Kidney (tissue), 14 donors: ENCODE measurements around the gene NT5DC3. TPM values are rescaled to one million over a fixed set of nuclear protein-coding genes. Genes with fewer than 3 reads are reported as not detected.

ENCODE experiments used
- DNase-seq, 5 donors: peaks; one replicate each; pipeline ENCODE4 v3.0.0-alpha.2; 2013 to 2020
- FAIRE-seq: peaks from 2 replicates; lab custom pipeline; 2012; peaks lifted over from hg19 to GRCh38; lab: Jason Lieb, UNC
- H3K27ac ChIP-seq, 2 donors: one replicate each; pipeline ENCODE4 v1.7.0; 2013; ENCODE audit warnings: low read depth in 2 of 2, low read length in 2 of 2, inconsistent platforms in 1 of 2
- H3K27me3 ChIP-seq: one replicate; pipeline ENCODE4 v1.7.1; 2013; ENCODE audit warnings: low read length, inconsistent platforms; ENCODE audit not compliant: control insufficient read depth, insufficient read depth
- H3K36me3 ChIP-seq, 3 donors: one replicate each; pipeline versions ENCODE4 v1.7.0 to v1.7.1; 2013; ENCODE audit warnings: low read length in 3 of 3, control low read depth in 1 of 3, inconsistent platforms in 1 of 3; ENCODE audit not compliant: insufficient read depth in 3 of 3, control insufficient read depth in 2 of 3
- H3K4me1 ChIP-seq, 3 donors: one replicate each; pipeline versions ENCODE4 v1.7.0 to v1.7.1; 2013; ENCODE audit warnings: low read length in 3 of 3, inconsistent platforms in 1 of 3, low read depth in 1 of 3; ENCODE audit not compliant: control insufficient read depth in 2 of 3, insufficient read depth in 2 of 3
- H3K4me3 ChIP-seq, 3 donors: one replicate each; pipeline versions ENCODE4 v1.7.0 to v1.8.1; 2013; ENCODE audit warnings: low read length in 3 of 3, control low read depth in 1 of 3, inconsistent platforms in 1 of 3
- H3K9ac ChIP-seq, 3 donors: one replicate each; pipeline versions ENCODE4 v1.7.0 to v1.7.1; 2013; ENCODE audit warnings: low read length in 3 of 3, control low read depth in 1 of 3, inconsistent platforms in 1 of 3
- H3K9me3 ChIP-seq, 3 donors: one replicate each; pipeline versions ENCODE4 v1.7.0 to v1.7.1; 2013; ENCODE audit warnings: low read length in 3 of 3, control low read depth in 1 of 3, inconsistent platforms in 1 of 3; ENCODE audit not compliant: control insufficient read depth in 2 of 3, insufficient read depth in 1 of 3
- CTCF ChIP-seq: IDR thresholded peaks from 3 replicates; pipeline ENCODE4 v1.5.1; 2012; ENCODE audit warnings: mild to moderate bottlenecking, moderate library complexity, borderline replicate concordance; ENCODE audit not compliant: insufficient read depth; ENCODE audit errors: extremely low read depth
- intact Hi-C: fragments of 100-400 bp; cut with DNase I; formaldehyde crosslinking; loops from one replicate; pipeline ENCODE4 v1.11.1; 2022
- polyA plus RNA-seq: library from polyadenylated mRNA; stranded (reverse); fragments of 350-450 nt; fragmentation: Illumina TruSeq; extraction: RNeasy Lipid Tissue Mini Kit (QIAGEN cat#74804); gene quantifications from one replicate; pipeline ENCODE4 v1.2.3, GENCODE V29; 2014; ENCODE audit warnings: low read depth, low replicate concordance; ENCODE audit not compliant: insufficient read depth
- total RNA-seq: library from RNA; stranded (reverse); fragmentation: NEBNext Ultra II Directional; extraction: Animal tissue kit (Norgen Biotek cat#: 25700); gene quantifications from one replicate; pipeline ENCODE4 v1.2.1, GENCODE V29; 2021
- donor health status: control.
- donor health status: control.
- donor health status: control.
- donor health status: control.
- donor health status: control.
- donor health status: DM: yes; HTN: yes; CAD: no.
- donor health status: Normal renal cell carcinoma (clear cell type).

The NT5DC3 gene
- total and polyA plus RNA-seq, 2 donors from 2014 or later, result 1.1 to 7.8 TPM

- no peak overlapping the region for H3K27ac ChIP-seq
- no peaks in the 10 kb centered on the region for H3K36me3 ChIP-seq
- FAIRE-seq, result no peak
- no peak overlapping the region for H3K9ac ChIP-seq
- H3K9me3 ChIP-seq, result peaks cover 0 to 7% (median 0%) of the 10 kb centered on the region in 3 donors
- TF ChIP-seq CTCF, result no peak
- intact Hi-C loops, result no loop called here
- no peak overlapping the region for H3K4me3 ChIP-seq
- no peaks in the 10 kb centered on the region for H3K4me1 ChIP-seq
- DNase-seq, result no peak
- no peaks in the 10 kb centered on the region for H3K27me3 ChIP-seq
These were observed 21.7 kb downstream of the NT5DC3 start for GRCh38 chr12:103819312-103819711.

GRCh38 chr12:103817791-103818190 is 23.2 kb downstream of the NT5DC3 start:
- no peak for TF ChIP-seq CTCF
- FAIRE-seq (no peak), DNase-seq (no peak)
- Histone ChIP-seq H3K9me3 (peaks cover 0 to 7% (median 0%) of the 10 kb centered on the region in 3 donors), H3K4me1 (no peaks in the 10 kb centered on the region), H3K4me3 (no peak overlapping the region), H3K27ac (no peak overlapping the region), H3K36me3 (no peaks in the 10 kb centered on the region), H3K27me3 (no peaks in the 10 kb centered on the region), H3K9ac (no peak overlapping the region)
- intact Hi-C loops, result no loop called here

- Histone ChIP-seq H3K36me3 (no peaks in the 10 kb centered on the region), H3K4me1 (no peaks in the 10 kb centered on the region), H3K27me3 (no peaks in the 10 kb centered on the region), H3K27ac (no peak overlapping the region), H3K9ac (no peak overlapping the region), H3K4me3 (no peak overlapping the region), H3K9me3 (peaks cover 0 to 7% (median 0%) of the 10 kb centered on the region in 3 donors)
- no peak for TF ChIP-seq CTCF
- FAIRE-seq, result no peak
- intact Hi-C loops, result no loop called here
- no peak for DNase-seq
These were observed 24.4 kb downstream of the NT5DC3 start for GRCh38 chr12:103816663-103817062.

GRCh38 chr12:103814436-103814835 is 26.6 kb downstream of the NT5DC3 start:
- intact Hi-C loops, result no loop called here

More at GRCh38 chr12:103814436-103814835, 26.6 kb downstream of the NT5DC3 start:
- Histone ChIP-seq H3K36me3 (no peaks in the 10 kb centered on the region), H3K4me1 (no peaks in the 10 kb centered on the region), H3K9me3 (no peaks in the 10 kb centered on the region), H3K27ac (no peak overlapping the region), H3K9ac (no peak overlapping the region), H3K27me3 (no peaks in the 10 kb centered on the region), H3K4me3 (no peak overlapping the region)
- no peak for TF ChIP-seq CTCF
- FAIRE-seq (no peak), DNase-seq (no peak)
